GM19438 (cell line): Measurements from ENCODE around the gene RFX2.
"Not testable (repeated sequence)": the region's sequence is repeated elsewhere in the genome, so short reads cannot be mapped to it uniquely, and the experiment has no call there.

Source experiments
- ATAC-seq: cut with Tn5 transposase; IDR thresholded peaks from one replicate; pipeline ENCODE4 v1.9.1; 2021; ENCODE audit warnings: low read depth; ENCODE audit not compliant: unreplicated experiment

Gene RFX2

GRCh38 chr19:6076675-6077463, 33.4 kb downstream of the RFX2 start:
- ATAC-seq, result no peak

- ATAC-seq, result no peak
These were observed 34.0 kb downstream of the RFX2 start for GRCh38 chr19:6076291-6076665.

- ATAC-seq, result no peak
These were observed 35.4 kb downstream of the RFX2 start for GRCh38 chr19:6074709-6075403.

- no peak for ATAC-seq
These were observed 36.2 kb downstream of the RFX2 start for GRCh38 chr19:6073858-6074708.

DNA sequence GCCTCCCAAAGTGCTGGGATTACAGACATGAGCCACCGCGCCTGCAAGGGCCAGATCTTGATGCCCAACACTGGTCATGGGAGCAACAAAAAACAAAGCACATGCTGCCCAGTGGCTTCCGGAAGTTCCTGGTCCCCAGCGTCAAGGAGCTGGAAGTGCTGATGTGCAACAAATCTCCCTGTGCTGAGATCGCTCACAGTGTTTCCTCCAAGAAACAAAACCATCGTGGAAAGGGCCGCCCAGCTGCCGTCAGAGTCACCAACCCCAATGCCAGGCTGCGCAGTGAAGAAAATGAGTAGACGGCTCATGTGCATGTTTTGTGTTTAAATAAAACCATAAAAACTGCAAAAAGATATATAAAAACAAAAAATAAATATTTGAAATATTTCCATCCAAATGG, 37.1 kb downstream of the RFX2 start:
- not testable (repeated sequence) for ATAC-seq

DNA sequence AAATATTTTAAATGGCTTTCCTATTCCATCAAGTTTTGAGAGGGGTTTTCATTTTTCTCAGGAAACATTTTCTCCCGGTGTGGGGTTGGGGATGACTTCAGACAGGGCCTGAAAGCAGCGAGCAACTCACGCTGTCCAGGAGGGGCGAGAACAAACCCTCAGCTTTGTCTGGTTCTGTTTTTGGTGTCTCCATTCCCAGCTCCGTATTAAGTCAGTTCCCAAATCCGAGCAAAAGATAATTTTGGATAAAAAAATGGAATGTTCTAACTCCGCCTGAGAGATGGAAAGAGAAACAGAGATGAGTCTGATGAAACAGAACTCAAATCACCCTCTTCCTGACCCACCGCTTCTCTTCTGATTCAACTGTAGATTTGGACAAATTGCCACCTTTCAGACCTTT, 38.4 kb downstream of the RFX2 start:
- no peak for ATAC-seq

- no peak for ATAC-seq
These were observed 39.4 kb downstream of the RFX2 start for GRCh38 chr19:6070720-6071485.

- no peak for ATAC-seq
These were observed 40.1 kb downstream of the RFX2 start for GRCh38 chr19:6070207-6070681.

DNA sequence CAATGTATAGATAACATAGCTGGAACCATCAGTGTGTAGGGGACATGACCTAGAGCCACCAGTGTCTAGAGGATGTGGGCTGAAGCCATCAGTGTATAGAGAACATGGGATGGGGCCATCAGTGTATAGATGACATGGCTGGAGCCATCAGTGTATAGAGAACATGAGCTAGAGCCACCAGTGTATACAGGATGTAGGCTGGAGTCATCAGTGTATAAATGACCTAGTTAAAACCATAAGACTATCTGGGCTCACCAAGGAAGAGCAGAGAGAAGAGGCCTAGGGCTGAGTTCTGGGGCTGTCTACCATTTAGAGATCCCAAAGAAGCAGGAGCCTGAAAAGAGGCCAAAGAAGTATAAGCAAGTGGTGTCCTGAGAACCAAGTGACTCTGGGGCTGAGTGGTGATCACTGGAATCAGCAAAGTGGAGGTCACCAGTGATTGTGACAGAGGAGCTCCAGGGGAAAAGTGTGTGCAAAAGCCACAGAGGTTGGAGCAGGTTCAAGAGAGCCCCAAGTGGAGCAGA, 41.0 kb downstream of the RFX2 start:
- ATAC-seq, result no peak

DNA sequence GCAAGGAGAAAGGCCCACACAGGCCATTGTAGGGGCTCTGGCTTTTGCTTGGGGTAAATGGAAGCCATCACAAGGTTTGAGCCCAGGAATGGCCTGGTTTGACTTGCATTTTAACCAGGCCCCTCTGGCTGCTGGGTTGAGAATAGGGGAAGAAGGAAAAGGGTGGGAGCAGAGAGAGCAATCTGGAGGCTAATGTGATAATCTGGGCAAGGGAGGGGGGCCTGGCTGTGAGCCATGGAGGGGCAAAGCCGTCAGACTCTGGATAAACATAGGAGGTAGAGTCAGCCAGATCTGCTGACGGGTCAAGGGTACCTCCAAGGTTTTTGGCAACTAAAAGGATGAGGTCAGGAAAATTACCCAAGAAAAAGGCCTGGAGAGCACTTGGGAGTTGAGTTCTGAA, 41.6 kb downstream of the RFX2 start:
- no peak for ATAC-seq

DNA sequence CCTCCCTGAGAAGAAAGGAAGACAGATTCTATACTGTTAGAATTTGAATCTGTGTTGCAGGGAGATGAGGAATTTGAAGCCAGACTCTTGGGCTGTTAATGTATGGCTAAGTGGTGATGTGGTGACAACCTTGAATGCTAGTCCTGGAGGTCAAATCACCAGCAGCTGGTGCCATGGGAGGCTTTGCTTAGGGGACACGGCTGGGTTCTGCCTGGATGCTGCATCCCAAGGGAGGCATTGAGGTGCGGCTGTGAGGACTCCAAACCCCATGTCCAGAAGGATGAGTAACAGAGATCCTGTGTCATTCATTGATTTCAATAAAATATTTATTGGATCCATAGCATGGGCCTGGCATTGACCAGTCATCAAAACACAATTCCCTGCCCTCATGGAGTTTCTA, 42.3 kb downstream of the RFX2 start:
- no peak for ATAC-seq

DNA sequence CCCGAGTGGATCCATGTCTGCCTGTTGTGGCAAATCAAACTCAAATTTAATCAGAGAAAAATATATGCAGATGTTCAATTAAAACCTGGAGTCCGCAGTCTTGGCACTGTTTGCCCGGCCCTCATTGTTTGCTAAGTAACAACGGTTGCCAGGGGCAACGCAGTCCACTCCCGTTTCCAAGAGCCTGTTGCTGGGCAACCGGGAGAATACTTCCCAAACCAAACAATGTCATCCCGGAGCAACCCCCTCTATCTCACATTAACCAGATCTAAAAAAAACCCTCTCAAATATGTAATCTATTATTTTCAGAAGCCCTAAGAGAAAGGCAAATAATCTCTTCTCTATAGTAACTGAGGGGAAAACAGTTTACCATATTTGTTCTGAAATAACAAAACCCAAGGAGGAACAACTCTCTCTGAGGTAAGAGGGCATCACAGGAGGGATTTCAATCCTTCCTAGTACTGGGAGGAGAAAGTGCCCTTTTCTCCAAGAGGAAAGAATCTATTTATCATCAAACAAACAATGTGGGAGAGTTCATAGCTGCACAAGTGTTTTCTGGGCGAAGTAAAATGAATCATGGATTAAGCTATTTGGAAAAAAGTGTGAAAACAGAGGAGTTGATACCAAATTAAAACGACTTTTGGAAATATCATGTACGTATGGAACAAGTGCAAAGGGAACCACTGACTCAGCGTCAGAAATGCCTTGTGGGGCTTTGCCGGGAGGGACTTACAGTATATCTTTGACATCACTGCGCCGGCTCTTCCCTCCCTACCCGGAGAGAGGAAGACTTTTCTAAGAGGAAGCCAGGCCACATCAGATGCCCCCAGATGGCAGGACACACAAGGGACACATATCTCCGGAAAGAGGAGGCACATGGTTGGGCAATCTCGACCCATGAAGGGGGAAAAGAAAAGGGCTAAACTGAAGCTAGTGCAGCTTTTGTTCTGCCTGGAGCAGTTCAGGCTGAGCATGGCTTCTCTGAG, 43.3 kb downstream of the RFX2 start:
- ATAC-seq, result no peak

DNA sequence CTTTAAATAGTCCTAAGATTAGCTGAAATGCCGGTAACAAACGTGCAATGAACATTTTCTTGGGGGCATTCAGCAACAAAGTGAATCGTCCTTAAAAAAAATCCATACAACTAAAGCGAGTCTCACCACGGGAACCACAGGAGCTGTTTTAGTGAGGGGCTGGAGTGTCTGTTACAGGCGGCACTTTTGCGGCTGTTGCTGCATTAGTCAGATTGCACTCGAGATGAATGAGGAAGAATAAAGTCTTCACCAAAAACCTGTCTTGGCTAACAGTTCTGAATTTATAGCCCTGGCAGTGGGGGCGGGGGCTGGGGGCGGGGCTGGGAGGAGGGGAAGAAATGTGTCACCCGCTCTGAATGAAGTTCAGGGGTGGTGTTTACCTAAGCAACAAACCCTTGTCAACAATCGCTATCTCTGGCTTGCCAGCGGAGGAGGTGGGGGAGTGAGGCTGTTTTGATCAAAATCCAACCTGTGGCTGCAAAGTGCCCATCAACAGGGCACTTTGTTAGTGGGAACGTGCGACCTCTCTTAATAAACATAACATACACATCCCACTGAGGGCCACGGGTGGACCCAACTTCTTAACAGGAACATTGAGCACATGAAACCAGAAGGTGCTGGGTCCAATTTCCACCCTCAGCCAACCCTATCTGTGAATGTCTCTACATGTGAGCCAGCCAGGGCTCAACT, 44.5 kb downstream of the RFX2 start:
- no peak for ATAC-seq

- ATAC-seq, result no peak
These were observed 45.8 kb downstream of the RFX2 start for GRCh38 chr19:6064336-6065073.

GRCh38 chr19:6063576-6064335, 46.5 kb downstream of the RFX2 start:
- ATAC-seq, result no peak

- no peak for ATAC-seq
These were observed 47.2 kb downstream of the RFX2 start for GRCh38 chr19:6062961-6063575.

GRCh38 chr19:6062274-6062673, 48.0 kb downstream of the RFX2 start:
- ATAC-seq, result no peak
